ENCODE measurements around the gene FAAP100.

DNA sequence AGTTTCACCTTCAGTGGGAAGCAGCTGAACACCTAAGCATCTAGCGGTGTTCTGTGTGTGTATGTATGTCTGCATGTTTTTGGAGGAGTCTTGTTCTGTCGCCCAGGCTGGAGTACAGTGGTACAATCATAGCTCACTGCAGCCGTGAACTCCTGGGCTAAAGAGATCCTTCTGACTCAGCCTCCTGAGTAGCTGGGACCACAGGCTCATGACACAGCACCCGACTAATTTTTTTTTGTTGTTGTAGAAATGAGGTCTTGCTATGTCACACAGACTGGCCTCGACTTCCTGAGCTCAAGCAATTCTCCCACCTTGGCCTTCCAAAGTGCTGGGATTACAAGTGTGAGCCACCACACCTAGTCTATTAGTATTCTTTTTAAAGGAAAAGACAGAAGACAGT lies 30.2 kb upstream of the FAAP100 start:
- TF ChIP-seq CTCF (conservative IDR thresholded peaks at IDR 0.05; ENCODE audit: low read length) (no peak), EZH2phosphoT487 (IDR thresholded peaks at IDR 0.05; ENCODE audit: borderline replicate concordance) (no peak)

All from Loucy (cell line).